HFFc6 (cell line): ENCODE data around the gene POLN. TPM values are rescaled to one million over a fixed set of nuclear protein-coding genes. Genes with fewer than 3 reads are reported as not detected.
"Not testable (repeated sequence)": the region's sequence is repeated elsewhere in the genome, so short reads cannot be mapped to it uniquely, and the experiment has no call there.

ENCODE experiments used
- DNase-seq: peaks from one replicate; pipeline ENCODE4 v3.0.0-alpha.2; 2018
- H3K27ac Mint-ChIP-seq: 2 replicates; pipeline ENCODE4 v1.8.0; 2020; ENCODE audit warnings: mild to moderate bottlenecking, mixed read lengths
- H3K27me3 Mint-ChIP-seq: 2 replicates; pipeline ENCODE4 v1.8.0; 2021; ENCODE audit warnings: mild to moderate bottlenecking, moderate library complexity, mixed read lengths; ENCODE audit not compliant: insufficient read depth
- H3K36me3 Mint-ChIP-seq: 2 replicates; pipeline ENCODE4 v1.8.0; 2021; ENCODE audit warnings: low read depth, mixed read lengths
- H3K4me1 Mint-ChIP-seq: 2 replicates; pipeline ENCODE4 v1.8.0; 2020; ENCODE audit warnings: low read depth, mixed read lengths
- H3K4me3 Mint-ChIP-seq: 2 replicates; pipeline ENCODE4 v1.8.0; 2020; ENCODE audit warnings: mild to moderate bottlenecking, moderate library complexity, mixed read lengths
- H3K9me3 Mint-ChIP-seq: 2 replicates; pipeline ENCODE4 v1.8.0; 2020; ENCODE audit warnings: mild to moderate bottlenecking, mixed read lengths
- total RNA-seq, 6 experiments: library from RNA; stranded (reverse); fragmentation: NEBNext Ultra II Directional; extraction: Animal tissue kit (Norgen Biotek cat#: 25700); gene quantifications; 2 replicates in 1 of 6; 3 replicates in 5 of 6; pipeline ENCODE4 v1.2.3, GENCODE V29; 2021
- TF ChIP-seq, protein P1 (sequence below): fragments of 200-600 bp; sonication (generic); IDR thresholded peaks from 2 replicates; pipeline ENCODE4 v1.5.0; 2021; ENCODE audit warnings: antibody characterized with exemption, mild to moderate bottlenecking

POLN gene
- total RNA-seq, 6 experiments from 2014 or later, result 1.5 to 3.4 (median 2.2) TPM

DNA sequence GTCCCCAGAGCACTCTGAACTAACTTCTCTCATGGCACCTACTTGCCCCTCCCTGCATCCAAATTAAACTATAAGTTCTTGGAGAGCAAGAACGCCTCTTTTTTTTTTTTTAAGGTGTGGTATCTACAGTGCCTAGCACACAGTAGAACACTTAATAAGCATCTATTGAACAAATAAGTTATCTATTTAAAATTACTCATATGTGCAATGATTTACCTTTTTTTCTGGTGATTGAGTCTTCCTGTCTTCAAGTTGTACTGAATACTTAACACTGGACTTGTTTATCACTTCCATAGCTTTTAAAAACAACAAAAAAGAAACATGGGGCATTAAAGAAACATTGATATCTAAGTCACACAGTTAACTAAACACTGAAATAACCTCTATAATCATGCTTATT is 29.1 kb downstream of the POLN start:
- Mint-ChIP-seq H3K4me1 (peaks cover 6% of the 10 kb centered on the region), H3K36me3 (no peaks in the 10 kb centered on the region), H3K9me3 (no peaks in the 10 kb centered on the region), H3K4me3 (no peak overlapping the region), H3K27me3 (no peaks in the 10 kb centered on the region; the same call in 1 of the 2 replicates), H3K27ac (no peak overlapping the region)
- no peak for DNase-seq
- TF ChIP-seq, protein P1, sequence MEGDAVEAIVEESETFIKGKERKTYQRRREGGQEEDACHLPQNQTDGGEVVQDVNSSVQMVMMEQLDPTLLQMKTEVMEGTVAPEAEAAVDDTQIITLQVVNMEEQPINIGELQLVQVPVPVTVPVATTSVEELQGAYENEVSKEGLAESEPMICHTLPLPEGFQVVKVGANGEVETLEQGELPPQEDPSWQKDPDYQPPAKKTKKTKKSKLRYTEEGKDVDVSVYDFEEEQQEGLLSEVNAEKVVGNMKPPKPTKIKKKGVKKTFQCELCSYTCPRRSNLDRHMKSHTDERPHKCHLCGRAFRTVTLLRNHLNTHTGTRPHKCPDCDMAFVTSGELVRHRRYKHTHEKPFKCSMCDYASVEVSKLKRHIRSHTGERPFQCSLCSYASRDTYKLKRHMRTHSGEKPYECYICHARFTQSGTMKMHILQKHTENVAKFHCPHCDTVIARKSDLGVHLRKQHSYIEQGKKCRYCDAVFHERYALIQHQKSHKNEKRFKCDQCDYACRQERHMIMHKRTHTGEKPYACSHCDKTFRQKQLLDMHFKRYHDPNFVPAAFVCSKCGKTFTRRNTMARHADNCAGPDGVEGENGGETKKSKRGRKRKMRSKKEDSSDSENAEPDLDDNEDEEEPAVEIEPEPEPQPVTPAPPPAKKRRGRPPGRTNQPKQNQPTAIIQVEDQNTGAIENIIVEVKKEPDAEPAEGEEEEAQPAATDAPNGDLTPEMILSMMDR, result no peak

DNA sequence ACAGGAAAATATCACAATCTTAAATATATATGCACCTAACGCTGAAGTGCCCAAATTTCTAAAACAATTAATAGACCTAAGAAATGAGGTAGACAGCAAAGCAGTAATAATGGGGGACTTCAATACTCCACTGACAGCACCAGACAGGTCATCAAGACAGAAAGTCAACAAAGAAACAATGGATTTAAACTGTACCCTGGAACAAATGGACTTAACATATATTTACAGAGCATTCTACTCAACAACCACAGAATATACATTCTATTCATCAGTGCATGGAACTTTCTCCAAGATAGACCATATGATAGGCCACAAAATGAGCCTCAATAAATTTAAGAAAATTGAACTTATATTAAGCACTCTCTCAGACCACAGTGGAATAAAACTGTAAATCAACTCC is 39.1 kb downstream of the POLN start:
- not testable (repeated sequence) for DNase-seq, H3K27ac Mint-ChIP-seq, H3K4me3 Mint-ChIP-seq, H3K9me3 Mint-ChIP-seq, H3K36me3 Mint-ChIP-seq, H3K27me3 Mint-ChIP-seq
- H3K4me1 Mint-ChIP-seq, result peaks cover 37% of the 10 kb centered on the region

DNA sequence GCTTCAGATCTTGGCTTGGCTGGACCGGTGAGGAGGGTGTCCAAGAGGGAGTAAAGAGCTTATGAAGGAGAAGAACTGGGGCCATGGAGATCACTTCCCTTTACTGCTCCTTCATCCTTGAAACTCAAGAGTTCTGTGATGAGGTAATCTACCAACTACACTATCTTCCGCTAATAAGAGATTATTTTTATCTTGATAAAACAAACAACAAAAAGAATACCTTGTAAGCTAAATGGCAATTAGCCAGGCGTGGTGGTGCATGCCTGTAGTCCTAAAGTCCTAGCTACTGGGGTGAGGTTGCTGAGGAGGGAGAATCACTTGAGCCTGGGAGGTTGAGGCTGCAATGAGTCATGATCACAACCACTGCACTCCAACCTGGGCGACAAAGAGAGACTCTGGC is 47.4 kb downstream of the POLN start:
- peaks cover 16% of the 10 kb centered on the region for H3K4me1 Mint-ChIP-seq
- H3K4me3 Mint-ChIP-seq, result no peak overlapping the region
- peaks cover 7% of the 10 kb centered on the region; the same call in 1 of the 2 replicates for H3K36me3 Mint-ChIP-seq
- no peak for DNase-seq
- H3K27ac Mint-ChIP-seq, result no peak overlapping the region
- TF ChIP-seq, protein P1, result no peak
- no peaks in the 10 kb centered on the region for H3K27me3 Mint-ChIP-seq
- H3K9me3 Mint-ChIP-seq, result no peaks in the 10 kb centered on the region

DNA sequence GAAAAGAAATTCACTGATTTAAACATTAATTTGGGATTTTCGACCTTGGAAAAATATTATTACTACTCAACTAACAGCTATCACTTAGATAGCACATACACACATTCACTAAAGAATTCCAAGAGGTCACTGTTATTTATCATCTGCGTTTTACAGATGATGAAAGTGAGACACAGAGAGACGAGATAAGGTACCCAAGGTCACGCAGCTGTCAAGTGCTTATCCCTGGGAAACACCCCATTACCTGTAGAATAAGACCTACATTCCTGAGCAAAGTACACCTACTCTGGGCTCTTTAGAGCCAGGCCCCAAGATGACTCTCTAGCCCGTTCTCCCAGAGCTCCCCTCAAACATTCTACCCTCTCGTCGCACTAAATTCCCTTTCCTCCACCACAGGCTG is 48.6 kb downstream of the POLN start:
- Mint-ChIP-seq H3K27me3 (no peaks in the 10 kb centered on the region), H3K4me1 (peaks cover 12% of the 10 kb centered on the region)
- TF ChIP-seq, protein P1, result no peak

DNA sequence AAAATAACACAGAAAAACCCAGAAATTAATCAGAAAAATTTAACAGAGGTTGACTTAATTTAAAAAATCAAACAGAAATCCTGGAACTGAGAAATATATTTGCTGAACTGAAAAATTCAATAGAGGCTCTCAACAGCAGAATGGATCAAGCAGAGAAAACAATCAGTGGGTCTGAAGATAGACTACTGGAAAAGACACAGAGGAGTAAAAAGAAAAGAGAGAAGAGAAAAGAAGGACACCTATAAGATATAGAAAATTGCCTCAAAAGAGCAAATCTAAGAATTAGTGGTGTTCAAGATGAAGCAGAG is 55.1 kb downstream of the POLN start:
- Mint-ChIP-seq H3K27ac (no peak overlapping the region), H3K9me3 (peaks cover 8% of the 10 kb centered on the region; the same call in 1 of the 2 replicates), H3K4me3 (no peak overlapping the region), H3K36me3 (peaks cover 15% of the 10 kb centered on the region; the same call in 1 of the 2 replicates), H3K27me3 (no peaks in the 10 kb centered on the region), H3K4me1 (peaks cover 16% of the 10 kb centered on the region)
- TF ChIP-seq, protein P1, result no peak
- DNase-seq, result no peak

More for the DNA sequence above, 48.6 kb downstream of the POLN start:
- Mint-ChIP-seq H3K4me3 (no peak overlapping the region), H3K36me3 (peaks cover 7% of the 10 kb centered on the region; the same call in 1 of the 2 replicates), H3K9me3 (no peaks in the 10 kb centered on the region), H3K27ac (no peak overlapping the region)
- no peak for DNase-seq

DNA sequence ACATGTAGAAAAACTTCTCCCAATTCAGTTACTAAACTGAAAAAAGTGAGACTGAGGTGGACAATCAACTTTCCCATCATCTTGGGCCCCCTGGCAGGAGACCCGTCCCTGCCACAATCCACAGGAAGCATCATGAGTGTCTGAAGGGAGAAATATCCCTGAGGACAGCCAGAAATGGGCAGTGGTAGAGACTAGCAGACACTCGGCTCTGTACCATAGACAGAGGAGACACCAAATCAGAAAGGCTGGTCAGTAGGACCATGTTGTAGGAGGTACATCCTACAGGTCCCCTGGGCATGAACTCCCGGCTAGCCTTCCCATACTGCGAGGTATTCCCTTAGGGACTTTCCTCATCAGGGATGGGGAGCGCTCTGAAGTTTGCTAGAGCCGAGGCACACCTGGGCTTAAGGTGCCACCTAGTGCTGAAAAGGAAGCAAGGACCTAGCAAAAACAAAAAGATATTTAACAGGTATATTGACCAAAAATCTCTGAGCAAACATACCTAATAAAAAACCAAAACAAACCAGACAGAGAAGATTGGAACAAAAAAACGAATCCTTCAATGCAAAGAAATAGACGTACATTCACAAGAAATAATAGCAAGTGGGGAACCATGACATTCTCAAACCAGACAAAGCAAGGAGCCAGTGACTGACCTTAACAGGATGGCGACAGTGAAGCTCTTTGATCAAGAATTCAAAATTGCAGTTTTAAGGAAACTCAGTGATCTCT is 55.6 kb downstream of the POLN start:
- Mint-ChIP-seq H3K9me3 (peaks cover 8% of the 10 kb centered on the region; the same call in 1 of the 2 replicates), H3K27me3 (no peaks in the 10 kb centered on the region), H3K36me3 (peaks cover 15% of the 10 kb centered on the region; the same call in 1 of the 2 replicates), H3K4me1 (peaks cover 11% of the 10 kb centered on the region), H3K27ac (no peak overlapping the region), H3K4me3 (no peak overlapping the region)
- TF ChIP-seq, protein P1, result peak; percentile 64
- peak; percentile 1 for DNase-seq
